Mucosa of rectum (tissue), 2 donors: Measurements from ENCODE around the gene PPM1N.
A peak's percentile ranks its signal among the peaks of the same experiment; 100 is the strongest.

Experiments
- H3K27ac ChIP-seq, 2 donors: one replicate each; pipeline ENCODE4 v1.7.0; 2013; ENCODE audit warnings: inconsistent platforms in 2 of 2, low read depth in 2 of 2, low read length in 2 of 2
- H3K27me3 ChIP-seq, 2 donors: one replicate each; pipeline ENCODE4 v1.7.0; 2013; ENCODE audit warnings: low read length in 2 of 2; ENCODE audit not compliant: control insufficient read depth in 2 of 2, insufficient read depth in 2 of 2
- H3K36me3 ChIP-seq, 2 donors: one replicate each; pipeline ENCODE4 v1.7.0; 2013; ENCODE audit warnings: low read length in 2 of 2; ENCODE audit not compliant: control insufficient read depth in 2 of 2, insufficient read depth in 2 of 2
- H3K4me1 ChIP-seq, 2 donors: one replicate each; pipeline ENCODE4 v1.7.0; 2013; ENCODE audit warnings: low read length in 2 of 2, mild to moderate bottlenecking in 1 of 2; ENCODE audit not compliant: control insufficient read depth in 2 of 2, insufficient read depth in 2 of 2
- H3K4me3 ChIP-seq, 2 donors: one replicate each; pipeline ENCODE4 v1.7.0; 2013; ENCODE audit warnings: low read length in 2 of 2
- H3K9ac ChIP-seq, 2 donors: one replicate each; pipeline ENCODE4 v1.7.0; 2013; ENCODE audit warnings: low read length in 2 of 2, low read depth in 1 of 2, mild to moderate bottlenecking in 1 of 2
- H3K9me3 ChIP-seq, 2 donors: one replicate each; pipeline ENCODE4 v1.7.0; 2013; ENCODE audit warnings: low read length in 2 of 2; ENCODE audit not compliant: control insufficient read depth in 2 of 2
- donor health status: healthy.
- donor health status: Normal muscosa, but diverticular disease.

PPM1N gene

GRCh38 chr19:45475537-45476291, 22.5 kb upstream of the PPM1N start:
- peaks cover 11 to 18% of the 10 kb centered on the region in 2 donors for H3K4me1 ChIP-seq
- H3K27me3 ChIP-seq: peaks cover 12 to 16% of the 10 kb centered on the region in 2 donors
- no peak overlapping the region for H3K27ac ChIP-seq
- no peak overlapping the region for H3K9ac ChIP-seq
- no peaks in the 10 kb centered on the region for H3K9me3 ChIP-seq
- no peaks in the 10 kb centered on the region for H3K36me3 ChIP-seq
- no peak overlapping the region for H3K4me3 ChIP-seq

- Histone ChIP-seq H3K27ac (no peak overlapping the region), H3K9me3 (no peaks in the 10 kb centered on the region), H3K27me3 (peaks cover 12 to 16% of the 10 kb centered on the region in 2 donors), H3K36me3 (no peaks in the 10 kb centered on the region), H3K9ac (no peak overlapping the region), H3K4me3 (no peak overlapping the region), H3K4me1 (peaks cover 11 to 18% of the 10 kb centered on the region in 2 donors)
Measured at GRCh38 chr19:45476304-45476703, 21.9 kb upstream of the PPM1N start.

GRCh38 chr19:45477186-45477585, 21.1 kb upstream of the PPM1N start:
- Histone ChIP-seq H3K4me3 (no peak overlapping the region), H3K9me3 (no peaks in the 10 kb centered on the region), H3K27ac (no peak overlapping the region), H3K27me3 (peaks cover 10 to 12% of the 10 kb centered on the region in 2 donors), H3K9ac (no peak overlapping the region), H3K36me3 (no peaks in the 10 kb centered on the region), H3K4me1 (peaks cover 10 to 18% of the 10 kb centered on the region in 2 donors)

- H3K9ac ChIP-seq: peak overlapping the region; percentile 77 to 99
- H3K27me3 ChIP-seq: peaks cover 5 to 10% of the 10 kb centered on the region in 2 donors
Measured at GRCh38 chr19:45477713-45478453, 20.4 kb upstream of the PPM1N start.

GRCh38 chr19:45478454-45479238, 19.6 kb upstream of the PPM1N start:
- no peaks in the 10 kb centered on the region for H3K9me3 ChIP-seq
- H3K9ac ChIP-seq: peak overlapping the region; percentile 77 to 99
- peaks cover 6 to 18% of the 10 kb centered on the region in 2 donors for H3K4me1 ChIP-seq
- no peaks in the 10 kb centered on the region for H3K36me3 ChIP-seq
- peak overlapping the region; percentile 71 to 91 for H3K4me3 ChIP-seq
- H3K27me3 ChIP-seq: peaks cover 2 to 9% of the 10 kb centered on the region in 2 donors
- H3K27ac ChIP-seq: peak overlapping the region; percentile 93 to 96

More at GRCh38 chr19:45477713-45478453, 20.4 kb upstream of the PPM1N start:
- peaks cover 7 to 18% of the 10 kb centered on the region in 2 donors for H3K4me1 ChIP-seq
- peak overlapping the region; percentile 93 to 96 for H3K27ac ChIP-seq
- no peaks in the 10 kb centered on the region for H3K9me3 ChIP-seq
- no peaks in the 10 kb centered on the region for H3K36me3 ChIP-seq
- H3K4me3 ChIP-seq: peak overlapping the region; percentile 71 to 91

- no peaks in the 10 kb centered on the region for H3K36me3 ChIP-seq
- H3K27me3 ChIP-seq: no peaks in the 10 kb centered on the region
- H3K27ac ChIP-seq: no peak overlapping the region
- H3K4me1 ChIP-seq: peaks cover 7 to 9% of the 10 kb centered on the region in 2 donors
- no peak overlapping the region for H3K9ac ChIP-seq
- H3K9me3 ChIP-seq: no peaks in the 10 kb centered on the region
- H3K4me3 ChIP-seq: no peak overlapping the region
Measured at GRCh38 chr19:45483033-45483432, 15.2 kb upstream of the PPM1N start.

- Histone ChIP-seq H3K4me3 (no peak overlapping the region), H3K4me1 (peaks cover 2 to 4% of the 10 kb centered on the region in 2 donors), H3K9ac (no peak overlapping the region), H3K27me3 (no peaks in the 10 kb centered on the region), H3K36me3 (no peaks in the 10 kb centered on the region), H3K9me3 (no peaks in the 10 kb centered on the region), H3K27ac (no peak overlapping the region)
Measured at GRCh38 chr19:45484273-45484945, 13.8 kb upstream of the PPM1N start.

- Histone ChIP-seq H3K9me3 (no peaks in the 10 kb centered on the region), H3K27me3 (no peaks in the 10 kb centered on the region), H3K27ac (peak overlapping the region; percentile 29 to 43), H3K4me3 (peak overlapping the region; percentile 76 to 83), H3K36me3 (no peaks in the 10 kb centered on the region), H3K9ac (no peak overlapping the region), H3K4me1 (peaks cover 2 to 4% of the 10 kb centered on the region in 2 donors)
Measured at GRCh38 chr19:45485305-45486077, 12.8 kb upstream of the PPM1N start.

GRCh38 chr19:45488708-45489107, 9.5 kb upstream of the PPM1N start:
- H3K9ac ChIP-seq: no peak overlapping the region
- no peaks in the 10 kb centered on the region for H3K36me3 ChIP-seq

More at GRCh38 chr19:45488708-45489107, 9.5 kb upstream of the PPM1N start:
- Histone ChIP-seq H3K9me3 (no peaks in the 10 kb centered on the region), H3K4me1 (peaks cover 7% of the 10 kb centered on the region in 2 donors), H3K4me3 (no peak overlapping the region), H3K27me3 (no peaks in the 10 kb centered on the region), H3K27ac (no peak overlapping the region)
